ENCODE measurements around the gene EFCAB10. TPM values are rescaled to one million over a fixed set of nuclear protein-coding genes. Genes with fewer than 3 reads are reported as not detected.

The EFCAB10 gene
- total RNA-seq, 2 donors from 2014 or later: not detected

DNA sequence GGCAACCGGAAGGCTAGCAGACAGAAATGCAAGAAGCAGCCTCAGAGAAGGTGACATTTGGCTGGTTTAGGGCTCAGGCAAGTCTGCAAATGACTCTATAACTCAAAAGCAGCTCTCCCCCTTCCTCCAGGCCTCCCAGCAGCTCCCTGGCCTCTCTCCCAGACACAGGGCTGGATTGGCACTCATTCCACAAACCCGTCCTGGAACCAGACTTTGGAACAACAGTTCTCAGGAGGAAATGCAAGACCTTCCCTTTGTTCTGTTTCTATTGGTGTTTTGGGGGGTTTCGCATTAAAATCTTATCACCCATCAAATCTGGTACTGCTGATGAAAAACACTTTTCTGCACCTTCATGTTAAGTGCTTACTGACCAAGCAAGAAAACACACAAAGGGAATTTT, 40.3 kb upstream of the EFCAB10 start:
- intact Hi-C loops (cut with DNase I): no loop called here
- no peak for TF ChIP-seq POLR2A (IDR thresholded peaks at IDR 0.05)
- TF ChIP-seq, protein P1, sequence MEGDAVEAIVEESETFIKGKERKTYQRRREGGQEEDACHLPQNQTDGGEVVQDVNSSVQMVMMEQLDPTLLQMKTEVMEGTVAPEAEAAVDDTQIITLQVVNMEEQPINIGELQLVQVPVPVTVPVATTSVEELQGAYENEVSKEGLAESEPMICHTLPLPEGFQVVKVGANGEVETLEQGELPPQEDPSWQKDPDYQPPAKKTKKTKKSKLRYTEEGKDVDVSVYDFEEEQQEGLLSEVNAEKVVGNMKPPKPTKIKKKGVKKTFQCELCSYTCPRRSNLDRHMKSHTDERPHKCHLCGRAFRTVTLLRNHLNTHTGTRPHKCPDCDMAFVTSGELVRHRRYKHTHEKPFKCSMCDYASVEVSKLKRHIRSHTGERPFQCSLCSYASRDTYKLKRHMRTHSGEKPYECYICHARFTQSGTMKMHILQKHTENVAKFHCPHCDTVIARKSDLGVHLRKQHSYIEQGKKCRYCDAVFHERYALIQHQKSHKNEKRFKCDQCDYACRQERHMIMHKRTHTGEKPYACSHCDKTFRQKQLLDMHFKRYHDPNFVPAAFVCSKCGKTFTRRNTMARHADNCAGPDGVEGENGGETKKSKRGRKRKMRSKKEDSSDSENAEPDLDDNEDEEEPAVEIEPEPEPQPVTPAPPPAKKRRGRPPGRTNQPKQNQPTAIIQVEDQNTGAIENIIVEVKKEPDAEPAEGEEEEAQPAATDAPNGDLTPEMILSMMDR (IDR thresholded peaks at IDR 0.05): no peak
- ATAC-seq (no peak), DNase-seq (peak in 1 of 4 donors; percentile 12)
- no peak overlapping the region for H3K4me3 ChIP-seq
- H3K27me3 ChIP-seq: no peaks in the 10 kb centered on the region
- 82 to 89% methylated on average over 3 of the region's 3 CpGs for WGBS, 2 donors
- no peaks in the 10 kb centered on the region for H3K9me3 ChIP-seq
- H3K27ac ChIP-seq: no peak overlapping the region
- no peaks in the 10 kb centered on the region for H3K4me1 ChIP-seq
- peaks cover 0 to 4% of the 10 kb centered on the region in 2 donors for H3K36me3 ChIP-seq (replicated peaks in 1 of 2; ENCODE audit: insufficient read depth in 1 of 2, low read depth in 2 of 2)

DNA sequence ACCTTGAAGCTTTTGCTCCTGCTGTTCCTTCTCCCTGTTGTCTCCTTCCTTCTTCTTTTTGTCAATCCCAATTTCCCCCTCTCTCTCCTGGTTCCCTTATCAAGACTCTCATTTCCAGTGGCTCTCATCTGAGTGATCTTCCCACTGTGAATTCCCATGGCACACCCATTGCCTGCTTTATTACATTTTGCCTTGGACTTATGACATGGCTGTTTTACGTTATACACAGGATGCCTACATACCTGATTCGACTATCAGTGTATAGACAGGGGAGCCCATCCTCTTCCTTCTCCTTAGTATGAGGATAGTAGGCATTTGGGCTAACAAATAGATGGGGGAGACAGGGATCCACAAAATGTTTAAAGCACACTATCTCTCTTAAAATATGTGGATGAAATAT, 39.9 kb upstream of the EFCAB10 start:
- DNase-seq (no peak), ATAC-seq (no peak)
- WGBS, 2 donors: 44% methylated on average over 2 of the region's 2 CpGs
- H3K4me3 ChIP-seq: no peak overlapping the region
- peaks cover 0 to 4% of the 10 kb centered on the region in 2 donors for H3K36me3 ChIP-seq (replicated peaks in 1 of 2; ENCODE audit: insufficient read depth in 1 of 2, low read depth in 2 of 2)
- no peaks in the 10 kb centered on the region for H3K4me1 ChIP-seq
- no peaks in the 10 kb centered on the region for H3K27me3 ChIP-seq
- TF ChIP-seq POLR2A (IDR thresholded peaks at IDR 0.05): no peak
- TF ChIP-seq, protein P1 (IDR thresholded peaks at IDR 0.05): no peak
- no peaks in the 10 kb centered on the region for H3K9me3 ChIP-seq
- intact Hi-C loops (cut with DNase I): no loop called here
- H3K27ac ChIP-seq: no peak overlapping the region

DNA sequence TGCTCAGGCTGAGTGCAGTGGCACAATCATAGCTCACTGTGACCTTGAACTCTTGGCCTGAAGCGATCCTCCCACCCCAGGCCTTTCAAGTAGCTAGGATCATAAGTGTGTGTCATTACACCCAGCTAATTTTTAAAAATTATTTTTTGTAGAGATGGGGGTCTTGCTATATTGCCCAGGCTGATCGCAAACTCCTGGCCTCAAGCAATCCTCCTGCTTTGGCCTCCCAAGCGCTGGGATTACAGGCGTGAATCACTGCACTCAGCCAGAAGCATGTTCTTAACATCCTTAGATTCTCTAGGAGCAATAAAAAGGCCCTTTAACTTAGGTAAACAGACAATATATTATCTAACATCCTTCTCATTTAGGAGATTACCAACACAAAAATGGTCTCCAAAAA, 38.3 kb upstream of the EFCAB10 start:
- WGBS, 2 donors: 95 to 100% methylated on average over 4 of the region's 4 CpGs
- ATAC-seq: no peak
- H3K9me3 ChIP-seq: no peaks in the 10 kb centered on the region
- no peaks in the 10 kb centered on the region for H3K27me3 ChIP-seq
- intact Hi-C loops (cut with DNase I): no loop called here
- TF ChIP-seq POLR2A (IDR thresholded peaks at IDR 0.05): no peak
- TF ChIP-seq, protein P1 (IDR thresholded peaks at IDR 0.05): no peak
- no peaks in the 10 kb centered on the region for H3K4me1 ChIP-seq
- no peak for DNase-seq
- H3K4me3 ChIP-seq: no peak overlapping the region
- H3K27ac ChIP-seq: no peak overlapping the region
- peaks cover 0 to 4% of the 10 kb centered on the region in 2 donors for H3K36me3 ChIP-seq (replicated peaks in 1 of 2; ENCODE audit: insufficient read depth in 1 of 2, low read depth in 2 of 2)

DNA sequence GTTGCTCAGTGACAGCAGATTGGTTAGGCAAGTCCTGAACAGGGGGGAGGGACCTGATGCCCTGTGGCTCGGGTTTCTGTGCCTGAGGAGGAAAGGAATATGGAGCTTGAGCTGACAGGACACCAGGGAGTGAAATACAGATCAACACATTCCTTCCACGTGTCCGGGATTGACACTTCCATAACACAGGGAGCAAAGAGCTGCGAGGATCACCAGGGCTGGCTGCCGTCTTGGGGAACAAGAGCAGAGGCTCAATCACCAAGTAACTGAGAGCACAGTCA, 36.7 kb upstream of the EFCAB10 start:
- WGBS, 2 donors: 90 to 91% methylated on average over 5 of the region's 5 CpGs

More for the DNA sequence above, 36.7 kb upstream of the EFCAB10 start:
- H3K27ac ChIP-seq: no peak overlapping the region
- H3K9me3 ChIP-seq: no peaks in the 10 kb centered on the region
- ATAC-seq (no peak), DNase-seq (no peak)
- intact Hi-C loops (cut with DNase I): no loop called here
- no peaks in the 10 kb centered on the region for H3K27me3 ChIP-seq
- H3K4me3 ChIP-seq: no peak overlapping the region
- TF ChIP-seq, protein P1 (IDR thresholded peaks at IDR 0.05): no peak
- TF ChIP-seq POLR2A (IDR thresholded peaks at IDR 0.05): no peak
- no peaks in the 10 kb centered on the region for H3K4me1 ChIP-seq
- peaks cover 0 to 9% of the 10 kb centered on the region in 2 donors for H3K36me3 ChIP-seq (replicated peaks in 1 of 2; ENCODE audit: insufficient read depth in 1 of 2, low read depth in 2 of 2)
